LHCN-M2 (cell line): ENCODE results near the gene SMIM26. TPM values are rescaled to one million over a fixed set of nuclear protein-coding genes. Genes with fewer than 3 reads are reported as not detected.

Source experiments
- DNase-seq: peaks from one replicate; pipeline ENCODE4 v3.0.0-alpha.2; 2012; ENCODE audit warnings: low read depth
- total RNA-seq: library from RNA; depleted of rRNA; stranded (reverse); fragments of >200 nt; gene quantifications from 2 replicates; pipeline ENCODE4 v1.2.3, GENCODE V29; 2014; rRNA removed

SMIM26 gene
- total RNA-seq, 1 experiment from 2014 or later, result 84.3 TPM

- DNase-seq, result no peak
Observed at GRCh38 chr20:18580012-18580411, 12.8 kb downstream of the SMIM26 start.

GRCh38 chr20:18585134-18585533 is 17.9 kb downstream of the SMIM26 start:
- DNase-seq, result no peak

- peak; percentile 83 for DNase-seq
Observed at GRCh38 chr20:18587665-18588573, 20.7 kb downstream of the SMIM26 start, which contains the start of gene DTD1. TSS of gene DTD1 (plus strand) at chr20:18588054. CDS start at chr20:18588073, 19 bp downstream.

GRCh38 chr20:18588574-18588933 is 21.3 kb downstream of the SMIM26 start:
- DNase-seq, result no peak

- DNase-seq, result no peak
Observed at GRCh38 chr20:18589941-18590674, 22.9 kb downstream of the SMIM26 start.

- no peak for DNase-seq
Observed at GRCh38 chr20:18596270-18596669, 29.0 kb downstream of the SMIM26 start.

- DNase-seq, result no peak
Observed at GRCh38 chr20:18609741-18610140, 42.5 kb downstream of the SMIM26 start.

GRCh38 chr20:18611492-18611891 is 44.3 kb downstream of the SMIM26 start:
- DNase-seq, result no peak

- peak; percentile 39 for DNase-seq
Observed at GRCh38 chr20:18613553-18613952, 46.3 kb downstream of the SMIM26 start.

GRCh38 chr20:18614244-18614643 is 47.0 kb downstream of the SMIM26 start:
- no peak for DNase-seq

GRCh38 chr20:18615020-18615650 is 47.9 kb downstream of the SMIM26 start:
- no peak for DNase-seq

Other genes with a start within 250 kb of the SMIM26 start
- 1.2 and 2.2 TPM in 2 replicates for gene DZANK1, start 100.4 kb upstream of the SMIM26 start, total RNA-seq
- gene POLR3F, start 100.0 kb upstream of the SMIM26 start, total RNA-seq, result 14.8 and 15.4 TPM in 2 replicates
- gene RBBP9, start 70.2 kb upstream of the SMIM26 start, total RNA-seq, result 23.6 and 31.3 TPM in 2 replicates
- gene SEC23B, start 59.5 kb upstream of the SMIM26 start, total RNA-seq, result 48.7 and 56.7 TPM in 2 replicates
- gene DTD1, start 20.6 kb downstream of the SMIM26 start, total RNA-seq, result 71.4 and 78.7 TPM in 2 replicates
- not detected in 2 replicates for gene SCP2D1, start 246.4 kb downstream of the SMIM26 start, total RNA-seq